Osteocyte (in vitro differentiated cells): ENCODE measurements around the gene NUAK1. TPM values are rescaled to one million over a fixed set of nuclear protein-coding genes. Genes with fewer than 3 reads are reported as not detected.

Experiments
- DNase-seq: peaks from one replicate; pipeline ENCODE4 v3.0.0; 2021; ENCODE audit warnings: mixed read lengths; ENCODE audit not compliant: unreplicated experiment; ENCODE audit errors: extremely low spot score
- H3K27ac Mint-ChIP-seq: one replicate; pipeline ENCODE4 v1.8.0; 2021; ENCODE audit warnings: mild to moderate bottlenecking, mixed read lengths; ENCODE audit not compliant: unreplicated experiment
- H3K27me3 Mint-ChIP-seq: one replicate; pipeline ENCODE4 v1.8.0; 2021; ENCODE audit warnings: mixed read lengths; ENCODE audit not compliant: unreplicated experiment
- H3K36me3 Mint-ChIP-seq: one replicate; pipeline ENCODE4 v1.8.0; 2021; ENCODE audit warnings: mixed read lengths; ENCODE audit not compliant: unreplicated experiment
- H3K4me1 Mint-ChIP-seq: one replicate; pipeline ENCODE4 v1.8.0; 2021; ENCODE audit warnings: mixed read lengths; ENCODE audit not compliant: unreplicated experiment
- H3K4me3 Mint-ChIP-seq: one replicate; pipeline ENCODE4 v1.8.0; 2021; ENCODE audit warnings: mild to moderate bottlenecking, moderate library complexity, mixed read lengths; ENCODE audit not compliant: unreplicated experiment
- H3K9me3 Mint-ChIP-seq: one replicate; pipeline ENCODE4 v1.8.0; 2021; ENCODE audit warnings: mixed read lengths; ENCODE audit not compliant: unreplicated experiment
- total RNA-seq: library from RNA; stranded (reverse); gene quantifications from 2 replicates; pipeline ENCODE4 v1.2.1, GENCODE V29; 2021
- TF ChIP-seq, protein P1 (sequence below): fragments of 200-600 bp; sonication (generic); IDR thresholded peaks from 2 replicates; pipeline ENCODE4 v1.5.0; 2021; ENCODE audit warnings: antibody characterized with exemption, mild to moderate bottlenecking, moderate library complexity

The NUAK1 gene
- total RNA-seq, 1 donor from 2014 or later, result 21.1 TPM

DNA sequence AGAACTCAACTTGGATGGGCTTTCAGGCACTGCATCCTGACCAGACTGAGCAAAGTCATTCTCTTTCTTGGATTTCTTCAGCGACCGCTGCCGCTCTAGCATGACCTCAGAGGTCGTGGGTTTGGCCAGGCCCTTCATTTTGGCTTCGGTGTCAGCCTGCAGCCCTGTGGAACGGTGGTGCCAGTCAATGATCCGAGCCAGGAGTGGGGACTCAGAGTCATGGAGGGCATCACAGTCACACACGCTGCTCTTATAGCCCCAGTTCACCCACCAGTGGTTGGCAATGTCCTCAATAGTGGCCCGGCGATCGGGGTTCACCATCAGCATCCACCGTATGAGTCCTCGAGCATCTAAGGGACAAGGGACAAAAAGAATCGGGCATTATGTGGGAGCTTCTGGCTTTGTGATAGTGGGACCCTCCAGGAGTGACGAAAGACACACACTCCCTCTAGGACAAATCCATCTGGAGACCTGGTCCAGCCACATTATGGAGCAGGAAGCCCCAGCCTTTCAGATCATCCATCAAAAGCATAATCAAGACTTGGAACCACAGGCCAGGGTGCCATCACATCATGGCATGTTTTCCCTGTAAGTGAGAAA is 71.0 kb downstream of the NUAK1 start:
- Mint-ChIP-seq H3K4me1 (peaks cover 12% of the 10 kb centered on the region), H3K27me3 (no peaks in the 10 kb centered on the region), H3K9me3 (peaks cover 4% of the 10 kb centered on the region), H3K27ac (no peak overlapping the region), H3K36me3 (peaks cover 61% of the 10 kb centered on the region), H3K4me3 (no peak overlapping the region)
- DNase-seq, result peak; percentile 80
- TF ChIP-seq, protein P1, sequence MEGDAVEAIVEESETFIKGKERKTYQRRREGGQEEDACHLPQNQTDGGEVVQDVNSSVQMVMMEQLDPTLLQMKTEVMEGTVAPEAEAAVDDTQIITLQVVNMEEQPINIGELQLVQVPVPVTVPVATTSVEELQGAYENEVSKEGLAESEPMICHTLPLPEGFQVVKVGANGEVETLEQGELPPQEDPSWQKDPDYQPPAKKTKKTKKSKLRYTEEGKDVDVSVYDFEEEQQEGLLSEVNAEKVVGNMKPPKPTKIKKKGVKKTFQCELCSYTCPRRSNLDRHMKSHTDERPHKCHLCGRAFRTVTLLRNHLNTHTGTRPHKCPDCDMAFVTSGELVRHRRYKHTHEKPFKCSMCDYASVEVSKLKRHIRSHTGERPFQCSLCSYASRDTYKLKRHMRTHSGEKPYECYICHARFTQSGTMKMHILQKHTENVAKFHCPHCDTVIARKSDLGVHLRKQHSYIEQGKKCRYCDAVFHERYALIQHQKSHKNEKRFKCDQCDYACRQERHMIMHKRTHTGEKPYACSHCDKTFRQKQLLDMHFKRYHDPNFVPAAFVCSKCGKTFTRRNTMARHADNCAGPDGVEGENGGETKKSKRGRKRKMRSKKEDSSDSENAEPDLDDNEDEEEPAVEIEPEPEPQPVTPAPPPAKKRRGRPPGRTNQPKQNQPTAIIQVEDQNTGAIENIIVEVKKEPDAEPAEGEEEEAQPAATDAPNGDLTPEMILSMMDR, result no peak

DNA sequence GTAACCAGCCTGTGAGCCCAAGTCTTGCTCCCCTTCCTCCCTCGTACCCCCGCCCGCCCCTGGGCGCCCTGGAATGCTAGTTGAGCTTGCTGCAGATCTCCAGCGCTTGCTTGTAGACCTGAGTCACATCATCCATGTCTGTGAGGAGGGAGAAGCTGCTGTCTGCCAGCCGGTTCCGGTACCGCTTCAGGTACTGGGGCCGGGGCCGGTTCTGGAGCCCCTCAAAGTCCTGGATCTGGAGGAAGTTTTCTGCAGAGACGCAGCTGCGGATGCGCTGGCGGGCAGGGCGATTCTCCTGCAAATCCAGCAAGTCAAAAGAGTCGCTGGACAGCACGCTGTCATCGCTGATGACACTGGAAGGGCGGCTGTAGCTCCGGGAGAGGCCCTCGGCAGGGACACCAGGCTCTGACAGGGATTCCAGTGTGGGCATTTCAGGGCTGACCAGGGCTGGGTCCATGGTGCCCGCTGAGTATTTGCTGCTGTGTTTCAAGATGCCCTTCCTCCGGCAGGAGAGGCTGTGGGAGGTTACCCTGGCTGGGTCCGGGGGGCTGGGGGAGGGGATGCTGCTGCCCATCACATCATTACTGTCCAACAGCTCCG is 71.9 kb downstream of the NUAK1 start:
- TF ChIP-seq, protein P1, result no peak
- no peaks in the 10 kb centered on the region for H3K27me3 Mint-ChIP-seq
- peak; percentile 79 for DNase-seq
- no peak overlapping the region for H3K4me3 Mint-ChIP-seq
- no peak overlapping the region for H3K27ac Mint-ChIP-seq
- peaks cover 4% of the 10 kb centered on the region for H3K9me3 Mint-ChIP-seq
- H3K4me1 Mint-ChIP-seq, result peaks cover 7% of the 10 kb centered on the region
- H3K36me3 Mint-ChIP-seq, result peaks cover 58% of the 10 kb centered on the region

DNA sequence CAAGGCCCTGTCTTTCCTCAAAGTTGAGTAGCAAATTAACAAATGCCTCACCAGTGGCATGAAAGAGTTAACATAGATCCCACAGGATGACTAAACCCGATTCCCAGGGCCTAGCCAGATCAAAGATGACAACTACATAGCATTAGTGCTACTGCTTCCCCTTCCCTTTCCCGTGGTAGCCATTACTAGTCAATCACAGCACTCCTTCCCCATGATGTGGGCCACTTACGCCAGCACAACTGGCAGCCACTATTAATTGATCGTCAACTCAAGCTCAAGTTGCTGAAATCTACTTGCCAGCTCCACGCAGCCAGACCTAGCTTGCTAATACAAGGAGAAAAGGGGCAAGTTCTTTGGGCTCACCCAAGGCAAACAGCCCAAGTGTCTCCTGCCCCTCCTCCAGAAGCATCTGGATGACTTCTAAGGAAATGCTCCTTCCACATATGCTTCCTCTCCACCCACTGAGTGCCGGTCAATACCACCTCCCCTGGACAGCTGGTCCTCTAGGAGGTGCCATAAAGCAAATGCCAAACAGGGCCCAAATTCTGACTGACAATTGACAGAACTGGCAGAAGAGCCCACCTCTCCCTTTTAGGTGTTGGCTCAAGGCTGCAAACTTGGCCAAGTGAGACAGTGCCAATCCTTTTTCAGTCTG is 72.6 kb downstream of the NUAK1 start:
- Mint-ChIP-seq H3K9me3 (peaks cover 4% of the 10 kb centered on the region), H3K27ac (no peak overlapping the region), H3K36me3 (peaks cover 53% of the 10 kb centered on the region), H3K27me3 (no peaks in the 10 kb centered on the region), H3K4me1 (peaks cover under 1% of the 10 kb centered on the region), H3K4me3 (no peak overlapping the region)
- peak; percentile 44 for DNase-seq
- TF ChIP-seq, protein P1, result no peak

DNA sequence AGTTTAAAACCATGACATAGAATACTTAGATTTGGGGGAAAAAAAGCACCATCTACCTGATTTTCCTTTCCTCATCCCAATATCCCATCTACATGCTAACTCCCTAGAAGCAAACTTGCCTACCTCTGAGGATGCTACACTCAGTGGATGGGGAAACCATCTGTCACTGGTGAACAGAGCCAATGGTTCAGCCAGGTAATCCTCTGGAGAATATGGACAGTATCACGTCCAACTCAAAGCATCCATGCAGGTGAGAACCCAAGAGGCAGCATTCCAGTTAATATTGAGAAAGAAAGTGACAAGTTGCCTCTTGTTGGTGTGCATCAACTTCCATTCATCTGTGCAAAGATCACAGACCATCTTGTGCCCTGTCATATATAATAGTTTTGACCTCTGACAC is 73.2 kb downstream of the NUAK1 start:
- H3K27ac Mint-ChIP-seq, result no peak overlapping the region
- no peaks in the 10 kb centered on the region for H3K4me1 Mint-ChIP-seq
- no peak for DNase-seq
- TF ChIP-seq, protein P1, result no peak
- H3K4me3 Mint-ChIP-seq, result no peak overlapping the region
- H3K27me3 Mint-ChIP-seq, result no peaks in the 10 kb centered on the region
- peaks cover 48% of the 10 kb centered on the region for H3K36me3 Mint-ChIP-seq
- peaks cover 4% of the 10 kb centered on the region for H3K9me3 Mint-ChIP-seq

DNA sequence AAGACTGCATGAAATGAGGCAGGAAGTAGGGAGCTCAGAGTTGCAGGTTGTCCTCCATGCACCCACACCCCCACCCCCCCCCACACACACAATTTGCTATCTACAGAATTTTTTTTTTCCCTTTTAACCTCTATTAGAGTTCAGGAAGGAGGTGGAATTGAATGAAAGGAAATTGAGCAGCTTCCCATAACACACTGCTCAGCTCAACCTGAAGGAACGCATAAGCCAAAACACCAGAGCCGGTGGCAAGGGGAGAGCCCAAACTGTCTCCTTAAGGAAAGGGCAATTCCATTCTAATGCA is 74.1 kb downstream of the NUAK1 start:
- H3K27ac Mint-ChIP-seq, result no peak overlapping the region
- H3K4me1 Mint-ChIP-seq, result no peaks in the 10 kb centered on the region
- no peaks in the 10 kb centered on the region for H3K27me3 Mint-ChIP-seq
- DNase-seq, result no peak
- H3K4me3 Mint-ChIP-seq, result no peak overlapping the region
- H3K36me3 Mint-ChIP-seq, result peaks cover 40% of the 10 kb centered on the region
- TF ChIP-seq, protein P1, result no peak
- H3K9me3 Mint-ChIP-seq, result peaks cover 4% of the 10 kb centered on the region
